ENCODE data around the gene SUPT5H. TPM values are rescaled to one million over a fixed set of nuclear protein-coding genes. Genes with fewer than 3 reads are reported as not detected.
A peak's percentile ranks its signal among the peaks of the same experiment; 100 is the strongest.

Gene SUPT5H
- total RNA-seq (100 to 1,000 TPM; 185 to 196 TPM), polyA plus RNA-seq (100 to 1,000 TPM in 1 of 3 donors, 10 to 100 TPM in 2; 79.9 to 115 (median 96.6) TPM), total RNA-seq (211 to 321 (median 268) reads per million in 6 experiments)

DNA sequence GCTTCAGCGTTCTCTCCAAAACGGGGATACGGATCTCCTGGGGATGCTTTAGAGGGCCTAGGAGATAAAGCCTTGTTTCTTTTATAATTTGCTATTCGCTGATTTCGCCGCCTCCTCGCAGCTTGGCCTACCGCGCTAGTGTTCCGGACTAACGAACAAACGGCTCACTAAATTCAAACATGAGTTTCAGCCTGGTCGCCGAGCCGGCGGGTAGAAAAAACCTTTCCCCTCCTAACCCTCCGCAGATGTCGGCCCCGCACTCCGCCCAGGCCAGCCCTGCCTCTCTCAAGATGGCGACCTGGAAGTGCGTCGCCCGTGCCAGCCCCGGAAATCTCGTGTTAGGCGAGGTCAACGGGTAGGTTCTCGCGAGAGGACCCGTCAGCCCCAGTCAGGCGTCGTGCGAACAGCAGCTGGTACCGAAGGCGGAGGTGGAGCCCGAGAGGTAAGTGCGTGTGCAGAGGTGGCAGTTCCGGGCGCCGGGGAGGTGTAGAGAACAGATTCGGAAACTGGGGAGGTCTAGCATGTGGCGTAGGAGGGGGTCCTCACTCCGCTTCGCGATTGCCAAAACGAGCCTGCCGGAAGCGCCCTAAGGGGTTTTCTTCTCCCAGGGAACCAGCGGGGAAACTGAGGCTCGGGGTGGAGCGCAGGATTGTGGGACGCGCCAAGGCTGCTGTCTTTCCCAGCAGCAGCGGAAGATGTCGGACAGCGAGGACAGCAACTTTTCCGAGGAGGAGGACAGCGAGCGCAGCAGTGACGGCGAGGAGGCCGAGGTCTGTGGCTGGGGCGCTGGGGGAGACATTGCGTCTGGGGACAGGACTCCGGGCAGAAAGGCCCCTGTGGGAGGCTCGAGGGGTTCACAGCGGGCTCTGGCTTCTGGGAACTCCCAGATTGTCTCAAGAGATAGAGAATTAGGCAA lies at the start of gene SUPT5H:
Gene SUPT5H, plus strand, starts transcription at position 387 of the 916 bp plus-strand sequence. Its CDS starts 309 bp downstream, at position 696.
- Mint-ChIP-seq H3K27me3 (no peaks in the 10 kb centered on the region), H3K27ac (peak within 1 kb of the TSS; percentile 96 to 100 (median 99)), H3K4me1 (peaks cover 34 to 68% (median 56%) of the 10 kb centered on the region in 4 donors), H3K4me3 (peak within 1 kb of the TSS; percentile 92 to 100 (median 99)), H3K36me3 (peaks cover 3 to 35% (median 4%) of the 10 kb centered on the region in 3 donors), H3K9me3 (no peaks in the 10 kb centered on the region)
- peak; percentile 94 to 96 for ATAC-seq
- peak; percentile 91 to 99 (median 98) for DNase-seq
- POLR2A ChIA-PET, result interaction anchor here (0.6 to 4.6 kb wide), 24 partner anchors 10 to 998 kb away, joined by 3 to 106 read pairs (median 4); partner anchors contain the start of genes EID2B, MED29, PAF1 and PLEKHG2

DNA sequence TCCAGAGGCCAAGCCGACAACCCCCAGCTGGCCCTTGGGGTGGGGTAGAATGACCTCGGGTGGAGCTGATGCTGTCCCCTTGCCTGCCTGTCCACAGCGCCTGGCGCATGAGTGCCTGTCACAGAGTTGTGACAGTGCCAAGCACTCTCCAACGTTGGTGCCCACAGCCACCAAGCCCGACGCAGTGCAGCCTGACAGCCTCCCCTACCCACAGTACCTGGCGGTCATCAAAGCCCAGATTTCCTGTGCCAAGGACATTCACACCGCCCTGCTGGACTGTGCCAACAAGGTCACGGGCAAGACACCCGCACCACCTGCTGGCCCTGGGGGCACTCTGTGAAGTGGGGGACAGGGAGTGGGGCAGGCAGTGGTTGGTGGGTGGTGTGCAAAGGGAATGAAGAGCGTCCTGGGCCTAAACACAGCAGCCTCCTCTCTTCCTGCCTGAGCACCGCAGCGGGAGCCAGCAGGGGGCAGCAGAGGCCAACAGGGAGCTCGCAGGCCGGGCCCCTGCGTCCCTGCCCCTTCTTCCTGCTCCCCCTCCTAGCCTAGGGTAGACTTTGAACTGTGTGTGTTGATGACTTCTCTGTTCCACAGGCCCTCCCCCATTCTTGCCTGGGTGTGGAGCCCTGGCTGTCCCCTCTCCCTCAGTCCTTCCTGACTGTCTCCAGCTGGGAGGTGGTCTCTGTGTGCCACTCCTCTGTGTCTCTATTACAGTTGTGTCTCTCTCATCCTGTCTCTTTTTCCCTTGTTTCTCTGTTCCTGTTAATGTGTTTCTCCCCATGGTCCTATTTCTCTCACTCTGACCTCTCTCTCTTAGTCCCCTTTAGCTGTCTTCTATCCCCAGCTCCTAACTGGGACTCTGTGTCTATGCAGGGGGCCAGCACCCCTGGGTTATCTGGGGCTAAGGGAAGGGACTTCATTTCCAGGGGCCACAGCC lies 47.8 kb upstream of the SUPT5H start:
- peaks cover 0 to 45% (median 3%) of the 10 kb centered on the region in 3 donors for H3K36me3 Mint-ChIP-seq
- no peaks in the 10 kb centered on the region for H3K27me3 Mint-ChIP-seq
- DNase-seq (peak; percentile 86 to 96 (median 94)), ATAC-seq (peak; percentile 52)
- H3K4me3 Mint-ChIP-seq, result peak overlapping the region; percentile 40 to 84 (median 78)
- H3K4me1 Mint-ChIP-seq, result peaks cover 27 to 70% (median 63%) of the 10 kb centered on the region in 4 donors
- H3K27ac Mint-ChIP-seq, result peak overlapping the region; percentile 90 to 99 (median 96)
- POLR2A ChIA-PET, result interaction anchor here (0.5 to 11.2 kb wide), 13 partner anchors 10 to 283 kb away, joined by 3 to 258 read pairs (median 4); partner anchors contain the start of genes EID2B, GMFG, PLEKHG2 and RPS16
- no peaks in the 10 kb centered on the region for H3K9me3 Mint-ChIP-seq

DNA sequence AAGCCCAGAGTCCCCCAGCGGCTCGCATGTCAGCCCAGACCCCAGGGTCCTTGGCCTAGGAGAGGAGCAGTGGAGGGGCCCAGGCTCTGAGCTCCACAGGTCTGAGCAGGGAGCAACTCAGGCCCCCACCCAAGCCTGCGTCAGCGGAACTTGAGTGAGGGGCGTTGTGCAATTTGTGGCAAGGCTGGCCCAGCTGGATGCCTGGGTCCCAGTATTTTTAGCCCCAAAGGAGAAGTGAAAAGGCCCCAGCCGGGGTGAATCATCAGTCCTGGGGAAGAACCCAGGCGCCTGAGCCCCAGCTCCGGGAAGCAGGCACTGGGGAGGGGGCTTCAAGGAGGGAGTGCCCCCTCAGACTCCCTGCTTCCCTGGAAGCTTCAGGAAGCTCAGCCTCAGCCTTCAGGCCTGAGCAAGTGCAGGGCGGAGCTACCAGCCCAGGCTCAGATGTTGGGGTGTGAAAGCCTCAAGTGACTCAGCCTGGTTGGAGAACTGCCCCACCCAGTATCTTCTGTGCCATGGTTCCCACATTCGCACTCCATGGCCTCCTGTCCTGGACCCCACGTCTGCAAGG lies 47.0 kb upstream of the SUPT5H start:
- H3K27me3 Mint-ChIP-seq, result no peaks in the 10 kb centered on the region
- peak overlapping the region; percentile 90 to 99 (median 96) for H3K27ac Mint-ChIP-seq
- ATAC-seq, result no peak
- peaks cover 27 to 67% (median 62%) of the 10 kb centered on the region in 4 donors for H3K4me1 Mint-ChIP-seq
- POLR2A ChIA-PET, result interaction anchor here (0.6 to 11.2 kb wide), 10 partner anchors 9 to 134 kb away, joined by 3 to 258 read pairs (median 5); partner anchors contain the start of genes EID2B, GMFG, PLEKHG2 and RPS16
- DNase-seq, result peak in 1 of 10 donors; percentile 23
- H3K4me3 Mint-ChIP-seq, result peak overlapping the region; percentile 34 to 84 (median 78)
- peaks cover 0 to 40% (median 3%) of the 10 kb centered on the region in 3 donors for H3K36me3 Mint-ChIP-seq
- H3K9me3 Mint-ChIP-seq, result no peaks in the 10 kb centered on the region

DNA sequence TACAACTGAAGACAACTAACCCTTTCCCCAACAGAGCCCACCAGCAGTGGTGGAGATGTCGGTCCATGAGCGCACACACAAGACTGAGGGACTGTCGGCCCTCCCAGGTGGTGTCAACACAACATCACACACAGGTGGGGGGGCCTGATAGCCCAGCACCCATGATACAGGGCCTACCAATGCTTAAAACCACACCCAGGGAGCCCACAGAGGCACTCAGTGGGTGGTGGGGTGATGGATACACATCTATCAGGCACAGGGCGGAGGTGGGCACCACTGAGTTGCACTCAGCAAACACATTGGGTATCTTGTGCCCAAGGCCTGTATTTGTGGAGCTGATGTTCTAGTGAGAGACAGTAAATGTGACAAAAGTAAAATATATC lies 45.7 kb upstream of the SUPT5H start:
- peaks cover 0 to 31% (median 3%) of the 10 kb centered on the region in 3 donors for H3K36me3 Mint-ChIP-seq
- peak overlapping the region in 9 of 10 donors; percentile 29 to 79 (median 47) for H3K4me3 Mint-ChIP-seq
- peak overlapping the region; percentile 69 to 99 (median 94) for H3K27ac Mint-ChIP-seq
- POLR2A ChIA-PET, result interaction anchor here (0.9 to 11.2 kb wide), 3 partner anchors 8 to 36 kb away, joined by 4 to 258 read pairs (median 183); partner anchors contain the start of genes PLEKHG2, RPS16 and ZFP36
- no peaks in the 10 kb centered on the region for H3K9me3 Mint-ChIP-seq
- no peak for ATAC-seq
- no peak for DNase-seq
- H3K4me1 Mint-ChIP-seq, result peaks cover 25 to 70% (median 61%) of the 10 kb centered on the region in 4 donors
- H3K27me3 Mint-ChIP-seq, result no peaks in the 10 kb centered on the region

DNA sequence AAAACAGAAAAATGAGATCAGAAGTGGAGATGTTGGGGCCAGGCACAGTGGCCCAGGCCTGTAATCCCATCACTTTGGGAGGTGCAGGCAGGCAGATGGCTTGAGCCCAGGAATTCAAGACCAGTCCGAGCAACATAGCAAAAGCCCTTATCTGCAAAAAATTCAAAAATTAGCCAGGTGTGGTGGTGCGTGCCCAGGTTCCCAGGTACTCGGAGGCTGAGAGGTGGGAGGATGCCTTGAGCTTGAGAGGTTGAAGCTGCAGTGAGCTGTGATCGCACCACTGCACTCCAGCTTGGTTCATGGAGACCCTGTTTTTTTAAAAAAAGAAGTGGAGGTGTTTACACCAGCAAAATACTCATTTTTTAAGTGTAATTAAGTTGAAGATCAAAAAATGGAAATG lies 45.3 kb upstream of the SUPT5H start:
- Mint-ChIP-seq H3K27me3 (no peaks in the 10 kb centered on the region), H3K9me3 (no peaks in the 10 kb centered on the region), H3K27ac (peak overlapping the region; percentile 69 to 99 (median 94)), H3K4me3 (peak overlapping the region in 6 of 10 donors; percentile 30 to 79 (median 62)), H3K4me1 (peaks cover 26 to 73% (median 63%) of the 10 kb centered on the region in 4 donors), H3K36me3 (peaks cover 0 to 27% (median 3%) of the 10 kb centered on the region in 3 donors)
- DNase-seq (no peak), ATAC-seq (no peak)
- POLR2A ChIA-PET, result interaction anchor here (0.9 to 11.2 kb wide), 3 partner anchors 8 to 36 kb away, joined by 4 to 258 read pairs (median 183); partner anchors contain the start of genes PLEKHG2, RPS16 and ZFP36

DNA sequence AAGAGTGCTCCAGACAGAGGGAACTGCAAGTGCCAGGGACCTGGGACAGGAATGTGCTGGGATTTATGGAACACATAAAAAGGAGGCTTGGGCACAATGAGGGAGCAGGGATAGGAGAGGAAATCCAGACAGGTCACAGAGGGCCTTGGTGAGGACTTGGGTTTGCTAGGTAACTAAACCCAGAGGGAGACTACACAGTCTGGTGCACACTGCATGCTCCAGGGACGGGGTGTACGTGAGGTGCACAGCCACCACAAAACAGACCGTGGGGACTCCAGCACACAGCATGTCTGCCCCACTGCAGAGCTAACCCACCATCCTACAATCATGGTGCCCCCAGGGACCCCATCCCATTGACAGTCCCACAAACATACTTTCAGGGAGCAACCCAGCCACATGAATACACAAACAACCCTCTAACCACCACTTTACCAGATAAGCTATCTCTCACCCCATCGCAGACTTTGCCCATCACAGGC lies 44.3 kb upstream of the SUPT5H start:
- no peak for DNase-seq
- POLR2A ChIA-PET, result interaction anchor here (0.5 to 11.2 kb wide), 13 partner anchors 8 to 552 kb away, joined by 3 to 258 read pairs (median 5); partner anchors contain the start of genes GMFG, MED29, PAF1 and PLEKHG2
- Mint-ChIP-seq H3K36me3 (peaks cover 0 to 17% (median 0%) of the 10 kb centered on the region in 3 donors), H3K27ac (peak overlapping the region; percentile 94 to 100 (median 98)), H3K9me3 (no peaks in the 10 kb centered on the region), H3K4me1 (peaks cover 27 to 77% (median 64%) of the 10 kb centered on the region in 4 donors), H3K4me3 (peak overlapping the region; percentile 79 to 98 (median 87)), H3K27me3 (peaks cover 0 to under 1% (median 0%) of the 10 kb centered on the region in 5 donors)
- ATAC-seq, result peak; percentile 3 to 15

DNA sequence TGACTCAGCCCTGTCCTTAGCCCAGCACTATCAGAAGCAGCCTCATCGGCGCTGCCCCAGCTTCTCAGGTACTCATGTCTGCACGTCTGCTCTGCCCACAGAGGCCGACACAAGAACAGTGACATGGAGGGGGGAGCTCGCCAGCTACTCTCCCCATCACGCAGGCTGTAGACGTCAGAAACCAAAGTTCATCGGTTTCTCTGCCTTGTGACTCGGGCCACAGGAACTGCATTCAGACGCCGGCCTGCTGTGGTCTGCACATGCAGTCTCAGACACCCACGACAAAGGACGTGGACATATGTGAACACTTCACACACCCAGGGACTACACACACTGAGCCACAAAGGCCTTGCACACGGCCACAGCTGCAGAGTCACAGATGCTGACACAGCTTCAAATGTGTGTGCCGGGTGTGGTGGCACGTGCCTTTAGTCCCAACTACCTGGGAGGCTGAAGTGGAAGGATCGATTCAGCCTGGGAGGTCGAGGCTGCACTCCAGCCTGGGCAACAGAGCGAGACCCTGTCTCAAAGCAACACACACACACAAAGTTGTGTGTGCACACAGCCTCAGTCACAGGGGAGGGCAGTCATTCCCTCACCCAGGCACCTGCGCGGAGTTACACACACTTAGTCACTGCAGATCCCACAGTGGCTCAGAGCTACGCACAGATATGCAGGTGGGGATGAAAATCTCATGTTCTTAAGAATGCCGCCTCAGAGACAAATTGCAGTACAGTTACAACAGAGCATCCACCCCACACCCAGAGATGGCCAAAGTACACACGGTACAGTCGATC lies 43.6 kb upstream of the SUPT5H start:
- Mint-ChIP-seq H3K9me3 (no peaks in the 10 kb centered on the region), H3K4me1 (peaks cover 29 to 79% (median 68%) of the 10 kb centered on the region in 4 donors), H3K27me3 (peaks cover 0 to 3% (median 0%) of the 10 kb centered on the region in 5 donors), H3K36me3 (peaks cover 0 to 12% (median 0%) of the 10 kb centered on the region in 3 donors), H3K4me3 (peak overlapping the region; percentile 79 to 98 (median 87)), H3K27ac (peak overlapping the region; percentile 94 to 100 (median 98))
- peak; percentile 60 to 93 (median 85) for DNase-seq
- ATAC-seq, result peak; percentile 49 to 62
- POLR2A ChIA-PET, result interaction anchor here (0.6 to 11.2 kb wide), 15 partner anchors 8 to 783 kb away, joined by 3 to 258 read pairs (median 5); partner anchors contain the start of genes EIF3K, GMFG, MED29 and PAF1

DNA sequence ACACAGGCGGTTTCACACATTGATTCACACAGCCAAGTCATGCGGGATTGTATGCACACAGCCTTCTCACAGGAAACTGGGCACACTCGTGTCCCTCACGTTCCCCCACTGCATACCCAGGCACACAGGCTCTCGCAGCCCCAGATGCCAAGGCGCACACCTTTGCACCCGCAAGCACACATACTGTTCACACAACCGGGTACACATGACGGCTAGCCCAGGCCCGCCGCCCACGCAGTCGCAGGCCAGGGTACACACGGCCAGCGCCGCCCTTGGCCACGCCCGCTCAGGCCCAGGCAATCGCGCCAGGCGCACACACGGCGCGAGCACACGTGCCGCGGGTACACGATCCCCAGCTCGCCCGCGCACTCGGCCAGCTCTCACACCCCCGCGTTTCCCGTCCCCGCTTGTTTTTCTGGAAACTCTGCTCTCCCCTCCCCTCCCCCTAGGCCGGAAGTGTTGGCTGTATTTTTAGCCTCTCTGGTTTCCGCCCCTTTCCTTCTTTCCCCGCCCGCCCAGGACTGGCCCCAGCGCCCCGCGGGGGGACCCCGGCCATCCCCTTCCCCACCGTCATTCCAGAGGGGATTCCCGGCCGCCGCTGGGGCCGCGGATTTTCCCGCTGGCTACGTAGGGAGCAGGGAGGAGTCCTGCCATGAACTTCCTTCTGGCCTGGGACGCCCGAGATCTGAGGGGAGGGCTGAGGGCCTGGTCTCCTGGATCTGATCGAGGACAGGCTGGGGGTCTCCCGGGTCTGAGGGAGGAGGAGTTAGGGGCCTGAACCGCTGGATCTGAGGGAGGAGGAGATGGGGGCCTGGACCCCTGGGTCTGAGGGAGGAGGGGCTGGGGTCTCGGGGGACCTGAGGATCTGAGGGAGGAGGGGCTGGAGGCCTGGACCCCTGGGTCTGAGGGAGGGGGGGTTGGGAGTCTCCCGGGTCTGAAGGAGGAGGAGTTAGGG lies 42.8 kb upstream of the SUPT5H start:
- peak; percentile 74 to 93 (median 82) for DNase-seq
- Mint-ChIP-seq H3K4me1 (peaks cover 29 to 72% (median 64%) of the 10 kb centered on the region in 4 donors), H3K27ac (peak overlapping the region; percentile 94 to 100 (median 98)), H3K36me3 (peaks cover 0 to 10% (median 5%) of the 10 kb centered on the region in 3 donors), H3K27me3 (peaks cover 0 to 3% (median 0%) of the 10 kb centered on the region in 5 donors), H3K4me3 (peak overlapping the region; percentile 79 to 98 (median 87)), H3K9me3 (no peaks in the 10 kb centered on the region)
- ATAC-seq, result peak in 1 of 2 donors; percentile 5
- POLR2A ChIA-PET, result interaction anchor here (1.0 to 11.2 kb wide), 13 partner anchors 10 to 784 kb away, joined by 3 to 258 read pairs (median 7); partner anchors contain the start of genes EIF3K, GMFG, MED29 and PAF1
